SJCRH30 (cell line): ENCODE measurements around the gene CAPN9. TPM values are rescaled to one million over a fixed set of nuclear protein-coding genes. Genes with fewer than 3 reads are reported as not detected.

Source experiments
- DNase-seq, 2 experiments: peaks; one replicate each; pipeline ENCODE4 v3.0.0-alpha.2; 2015 to 2020
- H3K27ac ChIP-seq: fragments of 250-450 bp; sonication (Bioruptor Pico); 2 replicates; pipeline ENCODE4 v1.5.1; 2020; ENCODE audit warnings: mild to moderate bottlenecking, moderate library complexity
- H3K27me3 ChIP-seq: fragments of 250-450 bp; sonication (Bioruptor Pico); 2 replicates; pipeline ENCODE4 v1.5.1; 2020; ENCODE audit warnings: mild to moderate bottlenecking, moderate library complexity
- H3K36me3 ChIP-seq: fragments of 250-450 bp; sonication (Bioruptor Pico); 2 replicates; pipeline ENCODE4 v1.5.1; 2020; ENCODE audit warnings: mild to moderate bottlenecking, moderate library complexity
- H3K4me1 ChIP-seq: fragments of 250-450 bp; sonication (Bioruptor Pico); 2 replicates; pipeline ENCODE4 v1.5.1; 2020; ENCODE audit warnings: mild to moderate bottlenecking, moderate library complexity
- H3K4me3 ChIP-seq: fragments of 250-450 bp; sonication (Bioruptor Pico); 2 replicates; pipeline ENCODE4 v1.5.1; 2020; ENCODE audit warnings: mild to moderate bottlenecking, moderate library complexity
- H3K9me3 ChIP-seq: fragments of 250-450 bp; sonication (Bioruptor Pico); replicated peaks from 2 replicates; pipeline ENCODE4 v1.5.1; 2020; ENCODE audit warnings: mild to moderate bottlenecking, moderate library complexity
- total RNA-seq: library from RNA; depleted of rRNA; stranded (reverse); fragments of >200 nt; shearing (Covaris generic); gene quantifications from 2 replicates; pipeline ENCODE4 v1.2.3, GENCODE V29; 2014

Gene CAPN9
- total RNA-seq, 1 experiment from 2014 or later, result not detected

DNA sequence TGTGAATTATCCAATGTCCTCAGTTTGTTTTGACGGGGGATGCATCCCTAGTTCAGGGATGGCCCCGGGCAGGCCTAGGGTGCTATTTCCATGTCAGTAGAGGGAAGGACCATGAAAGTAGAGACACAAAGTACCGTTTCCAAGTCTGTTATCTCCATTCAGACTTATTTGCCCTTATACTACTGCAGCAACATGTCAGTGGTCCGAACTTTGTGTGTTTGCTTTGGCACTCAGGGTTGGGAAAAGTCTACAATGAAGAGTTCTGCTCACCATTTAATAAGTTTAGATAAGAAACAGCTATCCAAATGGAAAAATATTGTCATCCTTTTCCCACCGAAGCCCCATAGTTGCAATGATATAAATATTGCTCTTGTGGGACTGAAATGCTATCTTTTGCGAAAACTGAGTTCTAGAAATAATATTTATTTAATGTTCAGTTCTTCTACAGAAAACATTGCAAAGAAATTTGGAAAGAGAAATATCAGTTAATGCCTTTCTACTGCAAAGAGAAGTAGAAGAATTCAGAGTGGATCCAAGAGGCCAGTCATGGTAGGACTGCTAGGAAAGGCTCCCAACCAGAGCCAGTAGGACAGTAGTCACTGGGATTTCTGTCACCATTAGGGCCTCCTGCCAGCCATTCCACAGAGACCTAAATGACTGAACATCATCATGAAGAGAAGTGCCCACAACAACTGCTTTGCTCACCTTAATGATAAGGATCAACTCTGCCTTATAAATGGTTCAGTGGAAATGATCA, 21.8 kb upstream of the CAPN9 start:
- no peaks in the 10 kb centered on the region for H3K36me3 ChIP-seq
- H3K4me1 ChIP-seq, result no peaks in the 10 kb centered on the region
- no peaks in the 10 kb centered on the region for H3K27me3 ChIP-seq
- H3K4me3 ChIP-seq, result no peak overlapping the region
- H3K9me3 ChIP-seq, result no peaks in the 10 kb centered on the region
- H3K27ac ChIP-seq, result no peak overlapping the region
- DNase-seq, result no peak

DNA sequence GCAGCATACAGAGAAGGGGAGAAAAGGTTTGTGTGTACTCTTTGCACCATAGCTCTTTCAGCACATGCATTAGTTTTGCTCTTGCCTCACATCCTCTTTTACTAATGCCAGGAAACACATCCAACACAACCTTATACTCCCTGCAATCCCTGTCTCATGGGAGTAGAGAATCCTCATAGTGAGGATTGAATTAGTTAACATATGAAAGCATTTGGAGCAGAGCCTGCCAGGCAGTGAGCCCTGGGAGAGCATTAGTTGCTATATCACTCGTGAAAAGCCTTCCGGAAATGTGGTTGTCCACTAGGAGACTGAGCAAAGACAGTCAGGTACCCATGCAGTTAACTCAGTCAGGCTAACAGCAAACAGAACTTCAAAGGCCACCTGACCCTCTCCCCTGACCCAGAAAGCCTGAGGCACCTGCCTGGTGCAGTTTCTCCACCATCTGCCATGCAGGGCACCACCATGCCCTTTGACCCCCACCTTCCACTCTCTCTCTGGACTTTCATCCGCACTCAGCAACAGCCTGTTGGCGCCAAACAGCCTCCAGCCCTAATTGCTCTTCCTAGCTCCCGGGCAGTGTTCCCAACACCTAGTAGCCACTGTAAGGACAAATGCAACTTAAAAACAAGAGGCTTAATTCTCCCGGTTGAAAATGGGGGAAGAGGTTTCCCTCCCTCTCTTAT, 18.3 kb upstream of the CAPN9 start:
- H3K27me3 ChIP-seq, result no peaks in the 10 kb centered on the region
- no peaks in the 10 kb centered on the region for H3K9me3 ChIP-seq
- H3K27ac ChIP-seq, result no peak overlapping the region
- no peaks in the 10 kb centered on the region for H3K4me1 ChIP-seq
- no peaks in the 10 kb centered on the region for H3K36me3 ChIP-seq
- no peak overlapping the region for H3K4me3 ChIP-seq
- DNase-seq, result no peak

DNA sequence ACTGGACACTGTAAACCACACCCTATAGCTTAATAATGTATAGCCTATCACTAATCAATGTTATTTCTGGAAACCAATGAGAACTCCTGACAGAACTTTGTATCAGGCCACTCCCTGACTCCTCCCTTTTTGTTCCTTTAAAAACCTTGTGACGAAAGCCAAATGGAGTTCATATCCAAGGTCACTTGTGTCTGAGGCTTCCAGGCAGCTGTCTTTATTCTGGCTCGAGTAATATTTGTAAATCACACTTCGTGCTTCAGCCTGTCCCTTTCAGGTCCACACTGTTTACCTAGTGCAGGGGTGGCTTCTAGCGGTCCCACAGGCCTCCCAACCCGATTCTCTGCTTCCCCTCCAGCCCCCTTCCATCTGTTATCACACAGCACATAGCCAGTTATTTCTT, 16.2 kb upstream of the CAPN9 start:
- Histone ChIP-seq H3K4me3 (no peak overlapping the region), H3K27ac (no peak overlapping the region), H3K27me3 (no peaks in the 10 kb centered on the region), H3K36me3 (no peaks in the 10 kb centered on the region), H3K9me3 (no peaks in the 10 kb centered on the region), H3K4me1 (no peaks in the 10 kb centered on the region)
- peak in 1 of 2 experiments; percentile 28 for DNase-seq

DNA sequence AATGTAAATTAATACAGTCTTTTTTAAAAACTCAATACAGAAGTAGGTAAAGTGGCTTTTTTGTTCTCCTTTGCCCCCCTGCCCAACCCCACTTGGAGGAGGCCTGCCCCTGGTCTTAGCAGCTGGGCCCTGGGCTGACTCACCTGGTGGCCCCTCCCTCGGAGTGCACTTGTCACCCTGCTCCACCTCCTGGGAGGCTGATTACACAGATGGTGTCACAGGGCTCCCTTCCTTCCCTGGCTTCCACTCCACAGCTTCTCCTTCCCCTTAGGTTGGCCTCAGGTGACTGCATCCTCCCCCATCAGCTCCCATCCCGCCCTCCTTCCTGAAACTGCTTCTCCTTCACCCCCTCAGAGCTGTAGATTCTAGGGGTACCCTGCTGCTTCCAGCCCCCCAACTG, 11.7 kb upstream of the CAPN9 start:
- no peaks in the 10 kb centered on the region for H3K27me3 ChIP-seq
- H3K4me3 ChIP-seq, result no peak overlapping the region
- H3K4me1 ChIP-seq, result no peaks in the 10 kb centered on the region

DNA sequence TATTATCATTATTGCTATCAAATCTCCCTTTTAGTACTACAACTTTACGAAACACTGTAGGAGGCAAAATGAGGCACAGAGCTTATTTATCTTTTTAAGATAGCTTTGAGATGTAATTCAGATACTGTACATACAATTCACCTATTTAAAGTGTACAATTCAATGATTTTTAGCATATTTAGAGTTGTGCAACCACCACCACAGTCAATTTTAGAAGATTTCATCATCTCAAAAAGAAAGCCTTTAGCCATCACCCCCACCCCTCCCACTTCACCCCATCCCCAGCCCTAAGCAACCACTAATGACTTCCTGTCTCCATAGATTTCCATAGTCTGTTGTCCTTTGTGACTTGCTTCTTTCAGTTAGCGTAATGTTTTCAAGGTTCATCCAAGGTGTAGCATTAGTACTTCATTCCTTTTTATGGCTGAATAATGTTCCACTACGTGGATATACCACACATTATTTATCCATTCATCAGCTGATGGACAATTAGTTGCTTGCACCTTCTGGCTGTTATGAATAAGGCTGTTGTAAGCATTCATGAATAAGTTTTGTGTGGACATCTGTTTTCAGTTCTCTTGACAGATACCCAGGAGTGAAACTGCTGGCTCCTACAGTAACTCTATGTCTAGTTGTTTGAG, 9.4 kb upstream of the CAPN9 start:
- no peaks in the 10 kb centered on the region for H3K36me3 ChIP-seq
- no peak for DNase-seq

More for the DNA sequence above, 11.7 kb upstream of the CAPN9 start:
- DNase-seq, result no peak
- no peaks in the 10 kb centered on the region for H3K9me3 ChIP-seq
- H3K36me3 ChIP-seq, result no peaks in the 10 kb centered on the region
- no peak overlapping the region for H3K27ac ChIP-seq

DNA sequence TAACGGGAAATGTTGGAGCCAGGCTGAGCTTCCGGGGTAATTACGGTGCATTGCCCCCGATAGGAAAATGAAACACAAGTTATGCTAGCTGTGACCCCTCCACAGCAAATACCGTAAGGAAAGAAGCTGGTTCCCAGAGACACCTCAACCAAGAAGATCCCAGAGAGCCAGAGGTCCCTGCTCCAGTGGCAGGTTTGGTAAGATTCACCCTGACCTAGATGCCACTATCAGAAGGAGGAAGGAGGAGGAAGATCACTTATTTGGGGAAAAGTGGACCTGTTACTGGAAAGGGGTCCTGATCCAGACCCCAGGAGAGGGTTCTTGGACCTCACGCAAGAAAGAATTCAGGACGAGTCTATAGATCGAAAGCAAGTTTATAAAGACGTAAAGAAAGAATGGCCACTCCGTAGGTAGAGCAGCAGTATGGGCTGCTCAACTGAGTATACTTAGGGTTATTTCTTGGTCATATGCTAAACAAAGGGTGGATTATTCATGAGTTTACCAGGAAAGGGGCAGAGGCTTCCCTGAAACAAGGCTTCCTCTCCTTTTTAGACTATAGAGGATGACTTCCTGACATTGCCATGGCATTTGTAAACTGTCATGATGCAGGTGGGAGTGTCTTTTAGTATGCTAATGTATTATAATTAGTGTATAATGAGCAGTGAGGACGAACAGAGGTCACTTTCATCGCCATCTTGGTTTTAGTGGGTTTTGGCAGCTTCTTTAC, 7.5 kb upstream of the CAPN9 start:
- no peak overlapping the region for H3K27ac ChIP-seq
- H3K4me3 ChIP-seq, result no peak overlapping the region
- no peaks in the 10 kb centered on the region for H3K36me3 ChIP-seq
- DNase-seq, result no peak
- no peaks in the 10 kb centered on the region; the same call in 1 of the 2 replicates for H3K4me1 ChIP-seq
- no peaks in the 10 kb centered on the region for H3K9me3 ChIP-seq
- H3K27me3 ChIP-seq, result no peaks in the 10 kb centered on the region

More for the DNA sequence above, 9.4 kb upstream of the CAPN9 start:
- Histone ChIP-seq H3K4me3 (no peak overlapping the region), H3K27me3 (no peaks in the 10 kb centered on the region), H3K9me3 (no peaks in the 10 kb centered on the region), H3K27ac (no peak overlapping the region), H3K4me1 (no peaks in the 10 kb centered on the region)

DNA sequence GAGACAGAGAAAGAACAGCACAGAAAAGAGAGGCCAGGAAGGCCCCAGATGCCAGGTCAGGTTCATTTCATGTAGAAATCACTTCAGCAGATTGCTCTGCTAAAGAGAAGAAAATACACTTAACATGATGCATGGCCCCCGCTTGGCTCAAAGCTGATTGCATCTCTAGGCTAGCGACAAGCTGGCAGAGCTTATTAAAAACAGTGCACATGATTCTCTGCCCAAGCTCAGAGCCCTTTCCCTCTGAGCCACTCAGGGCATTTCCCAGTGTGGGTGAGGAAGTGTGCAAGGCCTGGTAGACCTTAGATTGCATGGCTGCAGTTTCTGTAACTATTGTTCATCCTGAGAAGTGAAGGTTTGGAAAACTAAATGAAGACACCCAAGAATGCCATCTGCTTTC, 3.3 kb upstream of the CAPN9 start:
- Histone ChIP-seq H3K27me3 (no peaks in the 10 kb centered on the region), H3K4me3 (no peak overlapping the region), H3K9me3 (no peaks in the 10 kb centered on the region), H3K27ac (no peak overlapping the region), H3K36me3 (no peaks in the 10 kb centered on the region), H3K4me1 (no peaks in the 10 kb centered on the region; the same call in 1 of the 2 replicates)
- no peak for DNase-seq

DNA sequence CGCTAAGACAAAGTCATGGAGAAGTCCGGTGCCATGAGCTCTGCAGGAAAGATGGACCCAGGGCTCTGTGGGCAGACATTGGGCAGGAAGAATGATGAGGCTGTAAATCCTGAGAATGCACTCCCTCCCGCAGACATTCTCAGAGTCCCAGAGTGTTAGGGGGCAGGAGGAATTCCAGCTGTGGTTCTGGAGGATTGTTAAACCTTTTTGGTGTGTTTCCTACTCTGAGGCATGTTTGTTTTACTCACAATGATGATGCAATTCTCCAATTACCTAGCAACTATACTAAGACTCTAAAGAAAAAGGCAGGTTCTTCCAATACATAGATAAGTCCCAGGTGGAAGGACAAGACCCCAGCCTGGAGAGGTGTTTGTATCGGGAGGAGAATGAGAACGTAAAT, 2.8 kb upstream of the CAPN9 start:
- H3K36me3 ChIP-seq, result no peaks in the 10 kb centered on the region

DNA sequence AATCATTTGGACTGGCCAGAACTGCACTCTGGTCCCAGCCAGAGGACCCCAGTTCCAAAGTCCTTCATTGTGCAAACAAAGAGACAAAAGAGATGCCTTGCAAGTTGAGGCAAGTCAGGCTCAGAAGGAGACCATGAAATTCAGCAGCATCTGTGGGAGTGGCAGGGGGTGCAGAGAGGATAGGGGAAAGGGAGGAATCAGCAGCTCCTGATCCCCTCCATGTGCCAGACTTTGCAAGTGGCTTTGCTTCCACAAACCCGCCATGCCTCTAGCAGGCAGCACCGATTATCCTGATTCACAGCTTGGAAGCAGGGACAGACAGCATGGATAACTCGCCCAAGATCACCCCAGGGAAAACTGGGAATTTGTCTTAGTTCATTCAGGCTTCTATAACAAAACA, 2.1 kb upstream of the CAPN9 start:
- Histone ChIP-seq H3K27ac (no peak overlapping the region), H3K36me3 (no peaks in the 10 kb centered on the region), H3K9me3 (no peaks in the 10 kb centered on the region), H3K4me3 (no peak overlapping the region), H3K4me1 (peaks cover 5% of the 10 kb centered on the region; the same call in 1 of the 2 replicates), H3K27me3 (no peaks in the 10 kb centered on the region)
- peak in 1 of 2 experiments; percentile 17 for DNase-seq

More for the DNA sequence above, 2.8 kb upstream of the CAPN9 start:
- H3K27ac ChIP-seq, result no peak overlapping the region
- no peaks in the 10 kb centered on the region for H3K27me3 ChIP-seq
- no peaks in the 10 kb centered on the region for H3K9me3 ChIP-seq
- no peak for DNase-seq
- H3K4me3 ChIP-seq, result no peak overlapping the region
- H3K4me1 ChIP-seq, result peaks cover 1% of the 10 kb centered on the region; the same call in 1 of the 2 replicates

DNA sequence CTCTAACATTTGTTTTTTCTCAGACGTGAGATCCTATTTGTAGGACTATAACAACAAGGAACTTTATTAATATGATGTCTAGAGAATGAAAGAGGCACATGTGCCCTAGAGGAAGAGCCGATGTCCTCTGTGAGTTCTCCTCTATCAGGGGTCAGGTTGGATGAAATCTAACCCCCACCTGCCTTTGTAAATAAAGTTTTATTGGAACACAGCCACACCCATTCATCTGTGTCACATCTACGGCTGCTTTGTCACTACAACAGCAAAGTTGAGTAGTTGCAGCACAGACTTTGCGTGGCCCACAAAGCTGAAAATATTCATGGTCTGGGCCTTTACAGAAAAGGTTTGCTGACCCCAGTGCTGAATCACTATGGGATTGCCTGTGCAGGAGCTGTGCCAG, 571 bp upstream of the CAPN9 start:
- no peak for DNase-seq
- H3K4me3 ChIP-seq, result no peak overlapping the region
- no peak overlapping the region for H3K27ac ChIP-seq
- no peaks in the 10 kb centered on the region for H3K36me3 ChIP-seq
- no peaks in the 10 kb centered on the region for H3K27me3 ChIP-seq
- H3K9me3 ChIP-seq, result no peaks in the 10 kb centered on the region
- H3K4me1 ChIP-seq, result peaks cover 5% of the 10 kb centered on the region; the same call in 1 of the 2 replicates

DNA sequence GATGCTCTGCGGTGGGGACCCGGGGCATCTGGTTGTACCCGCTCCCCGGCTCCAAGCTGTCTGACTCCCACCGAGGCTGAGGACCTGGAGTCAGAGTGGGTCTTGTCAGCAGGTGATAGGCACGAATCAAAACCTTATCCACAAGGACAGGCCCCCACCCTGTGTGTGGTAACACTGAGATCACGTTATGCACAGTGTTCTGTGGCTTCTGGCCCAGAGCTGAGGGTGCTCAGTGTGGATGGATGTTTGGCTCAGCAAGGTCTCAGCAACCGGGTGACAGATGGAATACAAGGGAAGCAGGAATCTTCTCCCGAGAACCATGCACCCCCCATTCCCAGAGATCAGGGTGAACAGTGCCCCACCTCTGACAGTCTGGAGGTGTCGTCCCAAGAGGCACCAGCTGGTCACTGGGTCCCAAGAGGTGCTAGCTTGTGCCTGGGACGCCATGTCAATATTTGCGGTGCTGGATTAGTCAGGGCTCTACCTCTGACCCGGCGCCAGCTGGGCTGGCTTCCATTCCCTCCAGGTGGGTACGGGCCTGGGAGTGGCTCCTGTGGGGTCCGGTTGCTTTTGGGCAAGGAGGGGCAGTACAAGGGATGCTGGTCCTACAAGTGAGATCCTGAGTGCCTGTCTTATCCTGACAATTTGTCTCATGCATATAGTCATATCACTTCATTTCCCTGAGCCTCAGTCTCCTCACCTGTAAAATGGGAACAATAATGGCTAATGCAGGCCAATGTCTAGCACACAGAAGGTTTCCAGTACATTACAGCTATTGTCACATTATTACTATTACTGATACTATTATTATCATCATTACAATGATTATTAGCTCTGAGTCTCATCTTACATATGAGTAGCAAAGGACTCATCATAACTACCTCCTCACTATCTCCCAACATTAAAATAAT, 957 bp downstream of the CAPN9 start:
- H3K27me3 ChIP-seq, result no peaks in the 10 kb centered on the region
- no peaks in the 10 kb centered on the region for H3K36me3 ChIP-seq
- no peaks in the 10 kb centered on the region for H3K9me3 ChIP-seq
- no peak for DNase-seq
- no peak overlapping the region for H3K27ac ChIP-seq
- H3K4me3 ChIP-seq, result no peak overlapping the region
- peaks cover 15% of the 10 kb centered on the region for H3K4me1 ChIP-seq

DNA sequence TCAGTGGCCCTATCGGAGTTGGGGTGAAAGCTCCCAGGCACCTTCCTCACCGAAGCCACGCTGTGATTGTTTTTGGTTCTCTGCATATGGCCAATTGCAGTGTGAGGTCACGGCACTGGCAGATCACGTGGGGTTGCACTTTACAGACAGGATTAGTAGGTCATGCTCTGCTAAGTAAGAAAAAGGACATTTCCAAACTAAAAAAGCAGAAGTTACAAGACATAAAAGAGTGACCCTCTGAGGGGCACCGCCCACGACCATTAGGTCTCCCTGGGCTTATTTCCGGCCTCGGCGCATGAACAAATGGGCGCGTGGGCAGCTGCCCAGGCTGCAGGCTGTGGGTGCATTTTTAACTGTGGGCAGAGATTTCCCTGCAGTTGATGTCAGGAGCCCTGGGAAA, 2.0 kb downstream of the CAPN9 start:
- H3K4me3 ChIP-seq, result no peak overlapping the region
- no peak overlapping the region for H3K27ac ChIP-seq
- no peaks in the 10 kb centered on the region for H3K36me3 ChIP-seq
- peaks cover 20% of the 10 kb centered on the region for H3K4me1 ChIP-seq
- no peak for DNase-seq
- H3K27me3 ChIP-seq, result no peaks in the 10 kb centered on the region
- H3K9me3 ChIP-seq, result no peaks in the 10 kb centered on the region

DNA sequence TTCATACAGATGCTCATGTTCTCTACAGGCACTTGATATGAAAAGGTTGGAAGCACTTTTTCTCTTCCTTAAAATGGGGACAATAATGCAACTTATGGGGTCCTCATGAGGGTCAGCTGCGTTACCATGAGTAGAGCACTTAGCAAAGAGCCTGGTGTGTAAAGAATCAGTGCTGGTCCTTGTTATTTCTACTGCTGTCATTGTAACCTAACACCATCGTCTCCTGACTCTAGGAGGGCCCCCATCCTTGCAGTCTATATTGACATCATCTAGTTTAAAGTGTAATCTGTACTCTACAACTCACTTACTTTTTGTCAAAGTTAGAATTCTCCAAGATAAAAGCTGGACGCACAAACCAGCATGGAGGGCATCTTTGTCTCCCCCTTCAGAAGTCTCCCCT, 2.4 kb downstream of the CAPN9 start:
- no peak overlapping the region for H3K4me3 ChIP-seq
- DNase-seq, result no peak
- H3K27ac ChIP-seq, result no peak overlapping the region
- no peaks in the 10 kb centered on the region for H3K36me3 ChIP-seq
- H3K27me3 ChIP-seq, result no peaks in the 10 kb centered on the region
- no peaks in the 10 kb centered on the region for H3K9me3 ChIP-seq
- H3K4me1 ChIP-seq, result peaks cover 20% of the 10 kb centered on the region

DNA sequence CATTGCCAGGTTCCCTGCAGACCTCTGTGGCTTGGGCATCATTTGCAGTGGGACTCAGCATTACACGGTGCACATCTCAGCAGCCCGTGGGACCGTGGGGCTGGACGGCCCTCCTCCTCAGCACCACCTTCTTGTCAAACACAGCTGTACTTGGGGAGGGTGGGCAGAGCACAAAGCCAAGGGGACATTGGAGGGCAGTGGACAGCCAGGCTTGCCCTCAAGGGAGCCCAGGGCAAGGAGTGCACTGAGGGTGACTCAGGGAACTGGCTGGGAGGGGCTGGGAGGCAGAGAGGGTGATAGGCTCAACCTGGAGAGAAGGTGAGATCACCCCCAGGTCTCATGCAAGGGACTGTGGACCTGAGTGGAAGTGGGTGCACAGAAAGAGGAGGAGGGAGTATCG, 3.4 kb downstream of the CAPN9 start:
- peaks cover 20% of the 10 kb centered on the region for H3K4me1 ChIP-seq
- DNase-seq, result no peak
- no peaks in the 10 kb centered on the region for H3K36me3 ChIP-seq
- H3K27ac ChIP-seq, result no peak overlapping the region
- no peak overlapping the region for H3K4me3 ChIP-seq
- H3K9me3 ChIP-seq, result no peaks in the 10 kb centered on the region
- no peaks in the 10 kb centered on the region for H3K27me3 ChIP-seq
